GM10847 (cell line): ENCODE measurements around the gene LSM12.

Source experiments
- POLR2A ChIP-seq: IDR thresholded peaks from 2 replicates; pipeline ENCODE4 v1.6.1; 2011; ENCODE audit not compliant: insufficient read length; ENCODE audit errors: extremely low read depth

LSM12 gene

DNA sequence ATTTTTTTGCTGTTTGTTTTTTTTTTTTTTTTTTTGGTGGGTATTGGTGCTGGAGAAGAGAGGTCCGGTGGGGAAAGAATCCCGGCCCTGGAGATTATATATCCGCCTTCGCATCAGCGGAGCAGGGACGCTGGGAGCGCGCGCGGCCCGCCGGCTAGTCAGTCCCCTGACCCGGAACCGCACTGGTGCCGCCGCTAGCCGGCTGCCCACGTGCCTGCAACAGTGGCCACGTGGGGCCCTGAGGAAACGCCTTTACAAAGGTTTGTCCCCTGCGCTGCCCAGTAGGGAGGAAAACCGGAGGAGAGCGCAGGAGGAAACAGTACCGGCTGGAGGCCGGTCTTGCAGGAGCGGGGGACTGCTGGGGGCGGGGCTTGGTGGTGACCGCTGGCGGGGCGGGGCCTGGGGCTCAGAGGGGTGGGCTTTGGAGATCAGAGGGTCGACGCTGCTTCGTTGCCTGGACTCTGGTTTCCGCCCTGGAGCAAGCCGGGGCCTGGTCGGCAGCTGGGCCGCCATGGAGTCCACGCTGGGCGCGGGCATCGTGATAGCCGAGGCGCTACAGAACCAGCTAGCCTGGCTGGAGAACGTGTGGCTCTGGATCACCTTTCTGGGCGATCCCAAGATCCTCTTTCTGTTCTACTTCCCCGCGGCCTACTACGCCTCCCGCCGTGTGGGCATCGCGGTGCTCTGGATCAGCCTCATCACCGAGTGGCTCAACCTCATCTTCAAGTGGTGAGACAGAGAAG lies 4.2 kb upstream of the LSM12 start, which contains the start of gene G6PC3:
Gene G6PC3, plus strand, starts transcription at position 281 of the 743 bp plus-strand sequence. Its CDS starts 231 bp downstream, at position 512.
- peak; percentile 72 for TF ChIP-seq POLR2A

DNA sequence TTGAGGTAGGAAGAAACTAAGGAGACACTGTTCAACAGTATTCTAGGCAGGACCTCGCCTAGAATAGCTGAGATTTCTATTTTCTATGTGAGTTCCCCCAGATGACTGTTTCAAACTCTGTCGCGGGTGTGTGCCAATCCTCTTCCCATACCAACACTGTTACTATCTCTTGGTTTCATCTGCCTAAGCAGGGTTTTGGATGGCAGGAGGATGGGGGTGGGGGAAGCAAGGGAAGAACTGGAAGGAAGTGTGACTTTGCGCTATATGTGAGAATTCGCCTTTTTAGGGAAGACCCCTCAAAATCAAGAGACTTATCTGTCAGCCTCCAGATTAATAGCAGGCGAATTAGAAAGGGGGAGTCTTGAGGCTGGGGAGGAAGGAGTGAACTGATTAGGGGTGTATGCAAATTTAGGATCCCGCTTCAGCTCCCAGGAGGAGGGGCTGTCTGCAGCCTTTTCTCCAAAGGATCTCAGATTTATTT lies 3.5 kb upstream of the LSM12 start:
- TF ChIP-seq POLR2A = no peak

- no peak for TF ChIP-seq POLR2A
Observed at GRCh38 chr17:44067545-44067940, 1.1 kb upstream of the LSM12 start.

GRCh38 chr17:44065668-44066203 lies 735 bp downstream of the LSM12 start:
- TF ChIP-seq POLR2A = no peak

GRCh38 chr17:44063704-44064639 lies 2.5 kb downstream of the LSM12 start:
- TF ChIP-seq POLR2A = no peak

DNA sequence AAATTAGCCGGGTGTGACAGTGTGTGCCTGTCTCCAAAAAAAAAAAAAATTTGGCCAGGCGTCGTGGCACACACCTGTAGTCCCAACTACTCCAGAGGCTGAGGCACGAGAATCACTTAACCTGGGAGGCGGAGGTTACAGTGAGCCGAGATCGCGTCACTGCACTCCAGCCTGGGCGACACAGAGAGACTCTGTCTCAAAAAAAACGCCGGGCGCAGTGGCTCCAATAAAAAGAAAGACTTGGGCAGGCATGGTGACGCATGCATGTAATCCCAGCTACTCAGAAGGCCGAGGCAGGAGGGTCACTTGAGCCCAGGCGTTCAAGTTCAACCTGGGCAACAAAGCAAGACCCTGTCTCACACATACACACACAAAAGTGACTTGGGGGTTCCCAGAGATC lies 3.6 kb downstream of the LSM12 start:
- no peak for TF ChIP-seq POLR2A

GRCh38 chr17:44061446-44061845 lies 5.0 kb downstream of the LSM12 start:
- no peak for TF ChIP-seq POLR2A

- TF ChIP-seq POLR2A = no peak
Observed at GRCh38 chr17:44059101-44059892, 7.2 kb downstream of the LSM12 start.

DNA sequence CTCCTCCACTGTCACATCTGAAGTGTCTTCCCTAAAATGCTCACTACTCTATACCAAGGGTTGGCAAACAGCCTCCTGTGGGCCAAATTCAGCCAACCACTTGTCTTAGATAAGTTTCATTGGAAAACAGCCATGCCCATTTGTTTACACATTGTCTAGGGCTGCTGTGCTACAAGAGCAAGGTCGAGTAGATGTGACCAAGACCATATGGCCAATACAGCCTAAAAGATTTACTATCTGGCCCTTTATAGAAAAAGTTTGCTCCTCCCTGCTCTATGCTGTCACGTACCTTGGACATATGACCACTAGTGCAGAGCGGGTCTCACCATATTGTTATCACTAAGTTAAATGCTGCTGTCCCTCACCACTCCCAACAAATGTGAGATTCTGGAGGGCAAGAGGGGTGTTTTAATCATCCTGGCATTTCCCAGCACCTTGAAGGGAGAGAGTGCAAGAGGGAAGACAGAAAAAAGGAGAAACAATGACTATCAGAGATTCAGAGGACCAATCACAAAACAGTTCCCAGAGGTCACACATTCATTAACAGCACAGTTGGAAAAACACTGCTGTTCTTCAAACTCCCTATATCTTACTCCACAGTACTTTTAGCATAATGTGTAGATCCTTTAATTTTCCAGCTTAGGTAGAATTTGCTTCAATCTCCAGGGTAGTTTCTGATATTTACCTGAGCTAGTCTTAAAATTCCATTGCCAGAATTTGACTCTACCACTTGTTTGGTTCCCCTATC lies 13.2 kb downstream of the LSM12 start:
- no peak for TF ChIP-seq POLR2A

- no peak for TF ChIP-seq POLR2A
Observed at GRCh38 chr17:44049294-44050060, 17.0 kb downstream of the LSM12 start.

DNA sequence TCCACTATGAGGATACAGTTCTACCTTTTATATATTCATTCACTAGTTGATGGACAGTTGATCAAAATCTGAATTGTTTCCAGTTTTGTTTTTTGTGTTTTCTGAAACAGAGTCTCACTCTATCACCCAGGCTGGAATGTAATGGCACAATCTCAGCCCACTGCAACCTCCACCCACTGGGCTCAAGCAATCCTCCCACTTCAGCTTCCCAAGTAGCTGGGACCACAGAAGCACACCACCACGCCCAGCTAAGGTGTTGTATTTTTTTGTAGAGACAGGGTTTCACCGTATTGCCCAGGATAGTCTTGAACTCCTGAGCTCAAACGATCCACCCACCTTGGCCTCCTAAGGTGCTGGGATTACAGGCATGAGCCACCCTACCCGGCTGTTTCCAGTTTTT lies 21.0 kb downstream of the LSM12 start:
- no peak for TF ChIP-seq POLR2A

- no peak for TF ChIP-seq POLR2A
Observed at GRCh38 chr17:44044071-44044470, 22.4 kb downstream of the LSM12 start.

GRCh38 chr17:44043272-44043696 lies 23.2 kb downstream of the LSM12 start:
- no peak for TF ChIP-seq POLR2A
